SK-N-SH (cell line): ENCODE measurements around the gene CFAP92. TPM values are rescaled to one million over a fixed set of nuclear protein-coding genes. Genes with fewer than 3 reads are reported as not detected.

Source experiments
- CTCF ChIA-PET: fragments of 300-600, 350-600 bp; formaldehyde crosslinking; extraction: SDS; loops from one replicate; lab custom pipeline; 2021; lab: Yijun Ruan, JAX
- POLR2A ChIA-PET: fragments of 350-600 bp; sonication (Branson Sonifier 250); formaldehyde crosslinking; extraction: SDS; loops from one replicate; lab custom pipeline; 2020; ENCODE audit warnings: antibody characterized with exemption, inconsistent platforms; lab: Yijun Ruan, JAX
- DNase-seq: peaks from one replicate; pipeline ENCODE4 v3.0.0; 2012
- H2AFZ ChIP-seq: fragments of 200-600 bp; sonication (generic); 2 replicates; pipeline ENCODE4 v1.8.1; 2016; ENCODE audit warnings: antibody characterized with exemption, mild to moderate bottlenecking, low read depth
- H3F3A ChIP-seq: fragments of 200-600 bp; sonication (generic); replicated peaks from 2 replicates; pipeline ENCODE3; 2016; ENCODE audit warnings: antibody characterized with exemption, mild to moderate bottlenecking; ENCODE audit not compliant: insufficient read depth
- H3K27ac ChIP-seq, 2 experiments: fragments of 200-500 bp in 1 of 2; fragments of 200-600 bp in 1 of 2; sonication (Bioruptor generic) in 1 of 2; sonication (generic), shearing (Covaris generic) in 1 of 2; 2 replicates each; pipeline versions ENCODE4 v1.5.1 to v1.6.1; 2014 to 2016; ENCODE audit warnings: low read depth in 2 of 2, inconsistent platforms in 1 of 2, low read length in 1 of 2, mild to moderate bottlenecking in 1 of 2, mixed read lengths in 1 of 2
- H3K27me3 ChIP-seq: fragments of 200-600 bp; sonication (generic), shearing (Covaris generic); 2 replicates; pipeline ENCODE4 v1.6.1; 2016; ENCODE audit warnings: mixed run types; ENCODE audit not compliant: insufficient read depth
- H3K36me3 ChIP-seq, 2 experiments: fragments of 200-500 bp in 1 of 2; fragments of 200-600 bp in 1 of 2; sonication (Bioruptor generic) in 1 of 2; sonication (generic) in 1 of 2; replicated peaks in 1 of 2; 2 replicates each; pipeline versions ENCODE3 to v1.5.1; 2014 to 2016; ENCODE audit warnings: low read length in 1 of 2, mild to moderate bottlenecking in 1 of 2; ENCODE audit not compliant: insufficient read depth in 2 of 2, control insufficient read depth in 1 of 2
- H3K4me1 ChIP-seq, 2 experiments: fragments of 200-500 bp in 1 of 2; fragments of 200-600 bp in 1 of 2; sonication (Bioruptor generic) in 1 of 2; sonication (generic), shearing (Covaris generic) in 1 of 2; 2 replicates each; pipeline versions ENCODE4 v1.5.1 to v1.6.1; 2014 to 2016; ENCODE audit warnings: low read depth in 1 of 2, low read length in 1 of 2, mixed run types in 1 of 2; ENCODE audit not compliant: insufficient read depth in 2 of 2, control insufficient read depth in 1 of 2
- H3K4me2 ChIP-seq: fragments of 200-600 bp; sonication (generic), shearing (Covaris generic); 2 replicates; pipeline ENCODE4 v1.6.1; 2017; ENCODE audit warnings: mixed run types
- H3K4me3 ChIP-seq, 2 experiments: fragments of 200-500 bp in 1 of 2; fragments of 200-600 bp in 1 of 2; sonication (Bioruptor generic) in 1 of 2; sonication (generic), shearing (Covaris generic) in 1 of 2; 2 replicates each; pipeline versions ENCODE4 v1.5.1 to v1.8.1; 2014 to 2016; ENCODE audit warnings: low read depth in 2 of 2, inconsistent platforms in 1 of 2, low read length in 1 of 2, mild to moderate bottlenecking in 1 of 2, mixed read lengths in 1 of 2, moderate library complexity in 1 of 2
- H3K79me2 ChIP-seq: fragments of 200-600 bp; sonication (generic); 2 replicates; pipeline ENCODE4 v1.8.1; 2017; ENCODE audit warnings: mild to moderate bottlenecking; ENCODE audit not compliant: insufficient read depth
- H3K9ac ChIP-seq: fragments of 200-600 bp; sonication (generic); 2 replicates; pipeline ENCODE4 v1.6.1; 2017; ENCODE audit warnings: mixed run types
- H3K9me2 ChIP-seq: fragments of 200-600 bp; sonication (generic); 2 replicates; pipeline ENCODE4 v1.6.1; 2017; ENCODE audit warnings: mixed run types
- H3K9me3 ChIP-seq: fragments of 200-600 bp; sonication (generic); 2 replicates; pipeline ENCODE4 v1.6.1; 2017; ENCODE audit warnings: mixed run types, mild to moderate bottlenecking, moderate library complexity
- H4K20me1 ChIP-seq: fragments of 200-600 bp; sonication (generic); 2 replicates; pipeline ENCODE4 v1.6.1; 2017; ENCODE audit warnings: mild to moderate bottlenecking, mixed run types; ENCODE audit not compliant: insufficient read depth
- CHD2 ChIP-seq: fragments of 150-350 bp; IDR thresholded peaks from 2 replicates; pipeline ENCODE4 v1.6.1; 2018; ENCODE audit warnings: low read length; ENCODE audit not compliant: partially characterized antibody
- ELF1 ChIP-seq: IDR thresholded peaks from 2 replicates; pipeline ENCODE4 v1.4.0; 2012
- EZH2phosphoT487 ChIP-seq: fragments of 200-600 bp; sonication (generic); IDR thresholded peaks from 2 replicates; pipeline ENCODE4 v1.6.1; 2017; ENCODE audit warnings: low read depth, mixed run types, mild to moderate bottlenecking, antibody characterized with exemption, moderate library complexity, borderline replicate concordance
- FOSL2 ChIP-seq: IDR thresholded peaks from 2 replicates; pipeline ENCODE4 v1.4.0; 2012; ENCODE audit warnings: low read depth, mild to moderate bottlenecking, moderate library complexity, borderline replicate concordance
- FOXM1 ChIP-seq: IDR thresholded peaks from 2 replicates; pipeline ENCODE4 v1.4.0; 2012; ENCODE audit warnings: low read depth, mild to moderate bottlenecking
- RCOR1 ChIP-seq: fragments of 150-350 bp; IDR thresholded peaks from 2 replicates; pipeline ENCODE4 v1.6.1; 2017; ENCODE audit warnings: antibody characterized with exemption, low read length
- RFX5 ChIP-seq: IDR thresholded peaks from 2 replicates; pipeline ENCODE4 v1.6.1; 2012; ENCODE audit warnings: mild to moderate bottlenecking, improper control_type of control experiment, low read length
- RXRA ChIP-seq: IDR thresholded peaks from 2 replicates; pipeline ENCODE4 v1.4.0; 2012; ENCODE audit warnings: low read depth, mild to moderate bottlenecking, borderline replicate concordance
- TAF1 ChIP-seq: IDR thresholded peaks from 2 replicates; pipeline ENCODE4 v1.6.1; 2012; ENCODE audit warnings: low read depth, mild to moderate bottlenecking, low read length, moderate library complexity, borderline replicate concordance
- YY1 ChIP-seq: IDR thresholded peaks from 2 replicates; pipeline ENCODE4 v1.4.0; 2012; ENCODE audit warnings: low read depth, mild to moderate bottlenecking
- WGBS: methylation state at CpG from one replicate; pipeline ENCODE4 v1.1.6; 2017; ENCODE audit warnings: low lambda C conversion rate; 5-methylcytosine and 5-hydroxymethylcytosine counted together
- polyA plus RNA-seq, 3 experiments: library from polyadenylated mRNA; depleted of rRNA; stranded (reverse); fragments of >200 nt; gene quantifications; 2 replicates each; pipeline ENCODE4 v1.2.3, GENCODE V29; 2012
- TF ChIP-seq, protein P1 (sequence below): IDR thresholded peaks from 2 replicates; pipeline ENCODE4 v1.4.0; 2012; ENCODE audit warnings: low read depth, borderline replicate concordance
- TF ChIP-seq, protein P2 (sequence below): fragments of 150-350 bp; IDR thresholded peaks from 2 replicates; pipeline ENCODE4 v1.6.1; 2017; ENCODE audit warnings: antibody characterized with exemption, low read length, low read depth, borderline replicate concordance

CFAP92 gene
- polyA plus RNA-seq, 1 of the 3 experiments (the other 2 are of a cell fraction), result not detected

DNA sequence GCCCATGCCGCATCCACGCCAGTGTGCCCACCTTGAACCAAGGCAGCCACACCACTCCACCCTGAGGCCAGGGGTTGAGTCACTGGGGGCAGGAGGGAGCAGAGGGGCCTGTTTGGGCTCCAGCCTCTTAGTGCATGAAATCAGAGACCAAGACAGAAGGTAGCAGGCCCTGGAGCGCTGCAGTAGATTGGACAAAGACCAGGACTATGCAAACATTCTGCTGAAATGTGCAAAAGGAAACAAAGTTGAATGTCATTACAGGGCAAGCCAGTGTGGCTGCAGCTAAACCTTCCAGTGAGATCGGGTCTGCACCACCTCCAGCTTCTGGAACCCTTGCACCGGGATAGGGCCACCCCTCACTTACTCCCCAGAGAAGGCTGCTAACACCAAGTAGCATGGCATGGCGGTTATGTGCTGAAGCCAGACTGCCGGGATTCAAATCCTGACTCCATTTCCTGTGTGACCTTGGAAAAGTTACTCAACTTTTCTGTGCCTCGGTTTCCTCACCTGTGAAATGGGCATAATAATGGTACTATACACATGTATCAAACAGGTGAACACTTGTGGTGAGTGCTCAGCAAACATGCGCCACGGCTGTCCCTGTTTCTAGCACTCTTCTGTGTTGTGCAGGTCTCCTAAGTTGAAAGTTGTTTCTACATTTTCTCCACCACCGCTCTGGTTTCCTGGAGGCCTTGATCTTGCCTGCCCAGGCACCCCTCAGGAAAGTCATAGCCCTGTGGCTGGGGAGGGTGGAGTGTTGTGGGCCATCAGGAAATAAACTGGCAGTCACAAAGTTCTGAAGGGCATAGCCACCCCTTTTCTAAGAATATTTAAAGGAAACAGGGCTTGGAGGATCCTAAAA lies 41.7 kb upstream of the CFAP92 start:
- Histone ChIP-seq H3K36me3 (no peaks in the 10 kb centered on the region), H2AFZ (0 out of 2 replicates have a peak overlapping the region, but pooled peaks have one; percentile 29), H3K9ac (no peak overlapping the region), H3K27ac (no peak overlapping the region), H4K20me1 (no peaks in the 10 kb centered on the region), H3K4me2 (no peak overlapping the region), H3K79me2 (no peaks in the 10 kb centered on the region), H3F3A (no peaks in the 10 kb centered on the region), H3K27me3 (no peaks in the 10 kb centered on the region), H3K9me3 (no peaks in the 10 kb centered on the region), H3K9me2 (no peaks in the 10 kb centered on the region), H3K4me1 (peaks cover 0 to 15% of the 10 kb centered on the region in 2 experiments; a peak in 1 of 4 replicates), H3K4me3 (no peak overlapping the region)
- CTCF ChIA-PET, result interaction anchor here (1.2 to 2.8 kb wide), 2 partner anchors 9 to 65 kb away, joined by 5 to 12 read pairs; no protein-coding TSS in a partner anchor
- 75% methylated on average over 11 of the region's 11 CpGs for WGBS
- POLR2A ChIA-PET, result no interaction called here
- peak; percentile 8 for DNase-seq
- TF ChIP-seq RXRA, result no peak
- TF ChIP-seq, protein P1, sequence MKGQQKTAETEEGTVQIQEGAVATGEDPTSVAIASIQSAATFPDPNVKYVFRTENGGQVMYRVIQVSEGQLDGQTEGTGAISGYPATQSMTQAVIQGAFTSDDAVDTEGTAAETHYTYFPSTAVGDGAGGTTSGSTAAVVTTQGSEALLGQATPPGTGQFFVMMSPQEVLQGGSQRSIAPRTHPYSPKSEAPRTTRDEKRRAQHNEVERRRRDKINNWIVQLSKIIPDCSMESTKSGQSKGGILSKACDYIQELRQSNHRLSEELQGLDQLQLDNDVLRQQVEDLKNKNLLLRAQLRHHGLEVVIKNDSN, result no peak

DNA sequence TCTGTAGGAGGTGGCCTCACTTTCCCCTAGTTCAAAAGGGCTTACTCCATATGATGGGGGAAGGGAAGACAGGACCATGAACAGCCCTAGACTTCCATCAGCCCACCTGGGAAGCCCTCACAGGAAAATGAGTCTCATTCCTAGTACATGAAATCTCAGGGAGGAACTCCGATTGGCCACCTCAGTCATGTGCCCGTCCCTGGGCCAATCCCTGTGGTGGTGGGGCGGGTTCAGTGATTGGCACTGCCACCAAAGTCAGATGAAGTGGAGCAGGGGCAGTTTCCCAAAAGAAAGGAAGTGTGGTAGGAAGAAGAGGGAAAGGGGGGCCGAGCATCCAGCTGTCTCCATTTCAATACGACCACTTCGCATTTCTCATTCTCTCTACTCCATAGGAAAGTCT lies 40.8 kb upstream of the CFAP92 start:
- Histone ChIP-seq H3K4me1 (peaks cover 0 to 12% of the 10 kb centered on the region in 2 experiments; a peak in 1 of 4 replicates), H3K4me2 (no peak overlapping the region), H3K9ac (no peak overlapping the region), H3F3A (no peaks in the 10 kb centered on the region), H3K79me2 (no peaks in the 10 kb centered on the region), H2AFZ (no peak overlapping the region), H3K9me3 (no peaks in the 10 kb centered on the region), H4K20me1 (no peaks in the 10 kb centered on the region), H3K9me2 (no peaks in the 10 kb centered on the region), H3K4me3 (no peak overlapping the region), H3K36me3 (no peaks in the 10 kb centered on the region), H3K27me3 (no peaks in the 10 kb centered on the region), H3K27ac (no peak overlapping the region)
- ChIA-PET CTCF (interaction anchor here (1.4 to 2.8 kb wide), 3 partner anchors 8 to 65 kb away, joined by 4 to 12 read pairs (median 7); no protein-coding TSS in a partner anchor), POLR2A (no interaction called here)
- DNase-seq, result peak; percentile 62
- no peak for TF ChIP-seq CHD2
- TF ChIP-seq, protein P1, result peak; percentile 78
- WGBS, result 80% methylated on average over 6 of the region's 6 CpGs

DNA sequence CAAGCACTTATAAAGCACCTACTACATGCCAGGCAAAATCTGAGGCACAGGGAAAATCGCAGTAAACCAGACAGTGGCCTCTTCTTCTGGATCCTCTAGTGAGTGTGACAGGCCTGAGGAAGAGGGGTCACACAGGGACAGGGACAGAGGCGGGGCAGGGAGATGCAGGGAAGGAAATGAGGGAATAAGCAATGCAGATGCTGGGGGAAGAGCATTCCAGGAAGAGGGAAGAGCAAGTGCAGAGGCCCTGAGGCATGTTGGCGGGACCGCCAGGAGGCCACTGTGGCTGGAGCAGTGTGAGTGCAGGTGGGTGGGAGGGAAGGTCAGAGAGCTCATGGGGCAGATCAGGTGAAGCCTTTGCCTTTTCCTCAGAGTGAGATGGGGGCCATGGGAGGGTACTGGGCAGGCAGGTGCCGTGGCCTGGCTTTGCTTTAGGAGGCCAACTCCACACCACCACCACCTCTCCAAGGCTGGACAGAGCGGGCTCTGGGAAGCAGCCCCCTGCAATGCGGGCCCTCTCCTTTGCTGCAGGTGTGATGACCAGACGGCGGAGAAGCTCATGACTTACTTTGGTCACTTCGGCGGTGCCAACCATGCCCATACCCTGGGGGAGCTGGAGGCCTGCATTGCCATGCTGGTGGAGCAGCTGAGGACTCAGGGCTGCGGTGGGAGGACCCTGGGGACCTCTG lies 39.9 kb upstream of the CFAP92 start:
- 80% methylated on average over 7 of the region's 12 CpGs for WGBS
- Histone ChIP-seq H2AFZ (no peak overlapping the region), H3K27me3 (no peaks in the 10 kb centered on the region), H4K20me1 (no peaks in the 10 kb centered on the region), H3K4me3 (no peak overlapping the region), H3K9me2 (no peaks in the 10 kb centered on the region), H3K36me3 (no peaks in the 10 kb centered on the region), H3K79me2 (no peaks in the 10 kb centered on the region), H3F3A (no peaks in the 10 kb centered on the region), H3K9ac (no peak overlapping the region), H3K9me3 (no peaks in the 10 kb centered on the region), H3K4me2 (no peak overlapping the region), H3K4me1 (peaks cover 0 to 4% of the 10 kb centered on the region in 2 experiments; a peak in 1 of 4 replicates), H3K27ac (no peak overlapping the region)
- ChIA-PET CTCF (interaction anchor here (1.1 to 1.6 kb wide), 4 partner anchors 11 to 64 kb away, joined by 3 to 7 read pairs (median 4); no protein-coding TSS in a partner anchor), POLR2A (no interaction called here)
- peak; percentile 4 for DNase-seq
- TF ChIP-seq, protein P1, result no peak
- TF ChIP-seq YY1, result no peak
- no peak for TF ChIP-seq FOXM1
- TF ChIP-seq RCOR1, result no peak
- no peak for TF ChIP-seq TAF1
- no peak for TF ChIP-seq EZH2phosphoT487
- TF ChIP-seq, protein P2, sequence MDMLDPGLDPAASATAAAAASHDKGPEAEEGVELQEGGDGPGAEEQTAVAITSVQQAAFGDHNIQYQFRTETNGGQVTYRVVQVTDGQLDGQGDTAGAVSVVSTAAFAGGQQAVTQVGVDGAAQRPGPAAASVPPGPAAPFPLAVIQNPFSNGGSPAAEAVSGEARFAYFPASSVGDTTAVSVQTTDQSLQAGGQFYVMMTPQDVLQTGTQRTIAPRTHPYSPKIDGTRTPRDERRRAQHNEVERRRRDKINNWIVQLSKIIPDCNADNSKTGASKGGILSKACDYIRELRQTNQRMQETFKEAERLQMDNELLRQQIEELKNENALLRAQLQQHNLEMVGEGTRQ, result no peak
- TF ChIP-seq RFX5, result no peak
- no peak for TF ChIP-seq ELF1
- TF ChIP-seq FOSL2, result no peak
